HepG2 (cell line): ENCODE data around the gene BPIFB2. TPM values are rescaled to one million over a fixed set of nuclear protein-coding genes. Genes with fewer than 3 reads are reported as not detected.
A peak's percentile ranks its signal among the peaks of the same experiment; 100 is the strongest.

Experiments used
- AGO2 ChIP-seq: fragments of 200-400 bp; formaldehyde crosslinking; optimal IDR thresholded peaks from 2 replicates; pipeline ENCODE3; 2017; ENCODE audit warnings: mild to moderate bottlenecking, low read depth, low read length, moderate library complexity
- ATF7 ChIP-seq, 2 experiments: fragments of 450-650 bp in 1 of 2; sonication (generic) in 1 of 2; formaldehyde crosslinking in 1 of 2; IDR thresholded peaks; 2 replicates each; pipeline versions ENCODE4 v1.4.0 to v1.6.1; 2016 to 2020; ENCODE audit warnings: antibody characterized with exemption in 1 of 2, mild to moderate bottlenecking in 1 of 2, missing genetic modification reagents in 1 of 2
- CENPBD1 ChIP-seq: sonication (generic); formaldehyde crosslinking; IDR thresholded peaks from 2 replicates; pipeline ENCODE4 v1.8.0; 2022; ENCODE audit warnings: missing genetic modification reagents, low read depth, mild to moderate bottlenecking, borderline replicate concordance
- HOXA5 ChIP-seq: sonication (generic); formaldehyde crosslinking; IDR thresholded peaks from 2 replicates; pipeline ENCODE4 v1.4.0; 2020; ENCODE audit warnings: missing genetic modification reagents
- KLF16 ChIP-seq, 2 experiments: sonication (generic) in 1 of 2; formaldehyde crosslinking in 1 of 2; IDR thresholded peaks; 2 replicates each; pipeline versions ENCODE4 v1.6.1 to v1.8.0; 2016 to 2023; ENCODE audit warnings: missing genetic modification reagents in 2 of 2, missing compliant biosample characterization in 1 of 2
- MED1 ChIP-seq: sonication (generic); formaldehyde crosslinking; IDR thresholded peaks from 2 replicates; pipeline ENCODE4 v1.4.0; 2020; ENCODE audit warnings: missing genetic modification reagents
- MEIS1 ChIP-seq: sonication (generic); formaldehyde crosslinking; IDR thresholded peaks from 2 replicates; pipeline ENCODE4 v1.9.0; 2021; ENCODE audit warnings: mild to moderate bottlenecking, missing genetic modification reagents, moderate library complexity, borderline replicate concordance
- MZF1 ChIP-seq: sonication (generic); formaldehyde crosslinking; IDR thresholded peaks from 2 replicates; pipeline ENCODE4 v1.8.1; 2023; ENCODE audit warnings: mild to moderate bottlenecking, missing genetic modification reagents, borderline replicate concordance
- RBM39 ChIP-seq: fragments of 200-400 bp; formaldehyde crosslinking; IDR thresholded peaks from one replicate; pipeline ENCODE4 v1.6.1; 2018; ENCODE audit warnings: antibody characterized with exemption, mild to moderate bottlenecking, low read depth, low read length; ENCODE audit not compliant: poor library complexity, severe bottlenecking
- RNF219 ChIP-seq: sonication (generic); formaldehyde crosslinking; IDR thresholded peaks from 2 replicates; pipeline ENCODE4 v1.5.0; 2020; ENCODE audit warnings: mild to moderate bottlenecking, missing genetic modification reagents
- SRSF1 ChIP-seq: fragments of 200-400 bp; formaldehyde crosslinking; optimal IDR thresholded peaks from 2 replicates; pipeline ENCODE3; 2017; ENCODE audit warnings: mild to moderate bottlenecking, low read depth, low read length, moderate library complexity
- THAP7 ChIP-seq: sonication (generic); formaldehyde crosslinking; IDR thresholded peaks from 2 replicates; pipeline ENCODE4 v1.8.1; 2023; ENCODE audit warnings: mild to moderate bottlenecking, missing genetic modification reagents
- TSC22D2 ChIP-seq: sonication (generic); formaldehyde crosslinking; IDR thresholded peaks from 2 replicates; pipeline ENCODE4 v1.5.1; 2020; ENCODE audit warnings: missing genetic modification reagents, mild to moderate bottlenecking, borderline replicate concordance
- UBTF ChIP-seq: sonication (generic); formaldehyde crosslinking; IDR thresholded peaks from 2 replicates; pipeline ENCODE4 v1.4.0; 2020; ENCODE audit warnings: mild to moderate bottlenecking, missing genetic modification reagents
- ZBTB2 ChIP-seq: sonication (generic); formaldehyde crosslinking; IDR thresholded peaks from 2 replicates; pipeline ENCODE4 v1.8.0; 2022; ENCODE audit warnings: low read depth, missing genetic modification reagents
- ZNF101 ChIP-seq: sonication (generic); formaldehyde crosslinking; IDR thresholded peaks from 2 replicates; pipeline ENCODE4 v1.4.0; 2020; ENCODE audit warnings: mild to moderate bottlenecking, low read depth, missing genetic modification reagents, borderline replicate concordance
- ZNF414 ChIP-seq: sonication (generic); formaldehyde crosslinking; IDR thresholded peaks from 2 replicates; pipeline ENCODE4 v1.5.0; 2020; ENCODE audit warnings: missing genetic modification reagents
- ZNF441 ChIP-seq: sonication (generic); formaldehyde crosslinking; IDR thresholded peaks from 2 replicates; pipeline ENCODE4 v1.7.0; 2021; ENCODE audit warnings: missing genetic modification reagents, borderline replicate concordance
- ZNF780A ChIP-seq: sonication (generic); formaldehyde crosslinking; IDR thresholded peaks from 2 replicates; pipeline ENCODE4 v1.8.0; 2022; ENCODE audit warnings: mild to moderate bottlenecking, missing genetic modification reagents, moderate library complexity
- polyA plus RNA-seq, 8 experiments: library from polyadenylated mRNA; depleted of rRNA in 3 of 8; stranded (reverse) in 7 of 8; unstranded in 1 of 8; fragments of >200 nt; fragmentation: Illumina TruSeq in 4 of 8; extraction: Trizol in 4 of 8; gene quantifications; 2 replicates each; pipeline versions ENCODE4 v1.2.1 to v1.2.3, GENCODE V29; 2011 to 2016; ENCODE audit warnings: low read depth in 4 of 8, missing spikeins in 1 of 8, mixed read lengths in 1 of 8; ENCODE audit not compliant: insufficient read depth in 1 of 8
- total RNA-seq, 5 experiments: library from RNA; depleted of rRNA; stranded (reverse); fragments of >200 nt; fragmentation: Illumina TruSeq; extraction: Trizol; gene quantifications; 2 replicates each; pipeline ENCODE4 v1.2.3, GENCODE V29; 2016; ENCODE audit warnings: low read depth in 1 of 5

Gene BPIFB2
- total and polyA plus RNA-seq, 2 of the 13 experiments (the other 11 are each of a cell fraction or from before 2014, with no cell fraction given): 54.5 to 902 TPM

- TF ChIP-seq SRSF1 (peak; percentile 33), ZBTB2 (CRISPR knock-in tag) (no peak), ZNF414 (CRISPR knock-in tag) (no peak), UBTF (CRISPR knock-in tag) (0 out of 2 replicates have a peak, but pooled peaks have one; percentile 33), ZNF101 (CRISPR knock-in tag) (no peak), HOXA5 (CRISPR knock-in tag) (0 out of 2 replicates have a peak, but pooled peaks have one; percentile 47), RBM39 (no peak), TSC22D2 (CRISPR knock-in tag) (no peak), THAP7 (CRISPR knock-in tag) (no peak), ZNF780A (CRISPR knock-in tag) (no peak), ATF7 (IDR thresholded peaks at IDR 0.05) (no peak), ATF7 (CRISPR knock-in tag; IDR thresholded peaks at IDR 0.05) (no peak), KLF16 (CRISPR knock-in tag; IDR thresholded peaks at IDR 0.05) (no peak), MED1 (CRISPR knock-in tag) (peak; percentile 55; the same call in 1 of the 2 replicates), AGO2 (peak; percentile 97), ZNF441 (CRISPR knock-in tag) (no peak), CENPBD1 (CRISPR knock-in tag) (no peak), MZF1 (no peak), MEIS1 (no peak), RNF219 (CRISPR knock-in tag) (no peak)
Measured at GRCh38 chr20:33027769-33028751, 20.6 kb downstream of the BPIFB2 start (continued).
